T-cell (primary cell): ENCODE measurements around the gene PARD3B. TPM values are rescaled to one million over a fixed set of nuclear protein-coding genes. Genes with fewer than 3 reads are reported as not detected.
A peak's percentile ranks its signal among the peaks of the same experiment; 100 is the strongest.

ENCODE experiments used
- ATAC-seq, 4 experiments: fragments of 200-7000 bp in 3 of 4; fragments of 150-1000 bp in 1 of 4; cut with Tn5 transposase; replicated peaks in 1 of 4; 1 replicate in 3 of 4; 2 replicates in 1 of 4; pipeline ENCODE4 v1.10.0; 2021; ENCODE audit warnings: moderate library complexity in 3 of 4, mild to moderate bottlenecking in 2 of 4, moderate number of reproducible peaks in 1 of 4
- CTCF ChIA-PET, 2 donors: fragments of 300-600 bp; sonication (Branson Sonifier 250); formaldehyde crosslinking; loops; one replicate each; lab custom pipeline; 2022; ENCODE audit warnings: antibody characterized with exemption in 2 of 2; lab: Charles Lee
- POLR2A ChIA-PET, 2 donors: fragments of 300-600 bp; sonication (Branson Sonifier 250); formaldehyde crosslinking; loops; one replicate each; lab custom pipeline; 2022; ENCODE audit warnings: antibody characterized with exemption in 2 of 2; lab: Charles Lee
- DNase-seq, 35 experiments: peaks; one replicate each; pipeline versions ENCODE4 v3.0.0 to v3.0.0-alpha.2; 2013 to 2023
- H3K27ac ChIP-seq: one replicate; pipeline ENCODE4 v1.5.1; 2013; ENCODE audit warnings: low read length
- H3K27me3 ChIP-seq, 2 experiments: replicated peaks in 1 of 2; 1 replicate in 1 of 2; 2 replicates in 1 of 2; pipeline versions ENCODE4 v1.6.1 to v1.7.0; 2013; ENCODE audit warnings: low read length in 1 of 2, mixed read lengths in 1 of 2; ENCODE audit not compliant: control insufficient read depth in 2 of 2, insufficient read depth in 2 of 2; ENCODE audit errors: extremely low read depth in 1 of 2
- H3K36me3 ChIP-seq, 2 donors: 1 replicate in 1 of 2; 2 replicates in 1 of 2; pipeline versions ENCODE4 v1.6.1 to v1.7.0; 2013; ENCODE audit warnings: low read length in 1 of 2; ENCODE audit not compliant: control insufficient read depth in 2 of 2, insufficient read depth in 1 of 2; ENCODE audit errors: extremely low read depth in 1 of 2
- H3K4me1 ChIP-seq, 2 experiments: 1 replicate in 1 of 2; 2 replicates in 1 of 2; pipeline versions ENCODE4 v1.6.1 to v1.7.0; 2013; ENCODE audit warnings: low read length in 2 of 2, mixed read lengths in 1 of 2; ENCODE audit not compliant: insufficient read depth in 2 of 2, control insufficient read depth in 1 of 2; ENCODE audit errors: extremely low read depth in 1 of 2
- H3K4me3 ChIP-seq, 2 donors: 1 replicate in 1 of 2; 2 replicates in 1 of 2; pipeline versions ENCODE4 v1.5.1 to v1.7.0; 2013; ENCODE audit warnings: mild to moderate bottlenecking in 2 of 2, low read length in 1 of 2, moderate library complexity in 1 of 2; ENCODE audit not compliant: control insufficient read depth in 1 of 2; ENCODE audit errors: extremely low read depth in 1 of 2
- H3K9me3 ChIP-seq: 2 replicates; pipeline ENCODE4 v1.7.0; 2013
- H3K27ac Mint-ChIP-seq, 2 donors: one replicate each; pipeline ENCODE4 v1.8.0; 2020 to 2021; ENCODE audit warnings: mild to moderate bottlenecking in 2 of 2, mixed read lengths in 2 of 2
- H3K27me3 Mint-ChIP-seq, 2 donors: one replicate each; pipeline ENCODE4 v1.8.0; 2021 to 2022; ENCODE audit warnings: mixed read lengths in 2 of 2
- H3K36me3 Mint-ChIP-seq: one replicate; pipeline ENCODE4 v1.8.0; 2021; ENCODE audit warnings: mixed read lengths
- H3K4me1 Mint-ChIP-seq, 3 donors: one replicate each; pipeline ENCODE4 v1.8.0; 2020 to 2022; ENCODE audit warnings: mixed read lengths in 3 of 3, mild to moderate bottlenecking in 1 of 3
- H3K4me3 Mint-ChIP-seq, 3 donors: one replicate each; pipeline ENCODE4 v1.8.0; 2020 to 2022; ENCODE audit warnings: mild to moderate bottlenecking in 3 of 3, mixed read lengths in 3 of 3, moderate library complexity in 3 of 3
- H3K9me3 Mint-ChIP-seq, 3 donors: one replicate each; pipeline ENCODE4 v1.8.0; 2020 to 2022; ENCODE audit warnings: mixed read lengths in 3 of 3
- WGBS: methylation state at CpG from one replicate; pipeline ENCODE4 v1.1.5; 2013; ENCODE audit warnings: missing lambda C conversion rate; ENCODE audit not compliant: insufficient coverage; 5-methylcytosine and 5-hydroxymethylcytosine counted together
- total RNA-seq, 35 experiments: library from RNA in 6 of 35; stranded (reverse) in 6 of 35; fragments of 120-200 nt in 1 of 35; gene quantifications; one replicate each; pipeline versions ENCODE4 v1.2.1 to v1.2.4 and lab custom pipeline; 2013 to 2026

Gene PARD3B
- total RNA-seq, 5 donors from 2014 or later (not counting 1 experiment from before 2014, with no cell fraction given): 0.75 to 2.0 (median 1.6) TPM

GRCh38 chr2:204900487-204900886 is 355.2 kb downstream of the PARD3B start:
- CTCF ChIA-PET: no interaction called here
- H3K4me1 ChIP-seq: no peaks in the 10 kb centered on the region
- Mint-ChIP-seq H3K27me3 (no peaks in the 10 kb centered on the region), H3K9me3 (peaks cover 12 to 17% (median 13%) of the 10 kb centered on the region in 3 donors), H3K4me1 (peaks cover 6 to 28% (median 14%) of the 10 kb centered on the region in 3 donors), H3K27ac (peak overlapping the region in 1 of 2 donors; percentile 2), H3K4me3 (peak overlapping the region in 2 of 3 donors; percentile 44 to 51), H3K36me3 (peaks cover 9% of the 10 kb centered on the region)
- 67% methylated on average over 1 of the region's 2 CpGs for WGBS
- H3K9me3 ChIP-seq: no peaks in the 10 kb centered on the region
- H3K27ac ChIP-seq: no peak overlapping the region
- no peaks in the 10 kb centered on the region for H3K27me3 ChIP-seq
- no peak for DNase-seq
- no peaks in the 10 kb centered on the region for H3K36me3 ChIP-seq
- POLR2A ChIA-PET: no interaction called here
- ATAC-seq: no peak
- H3K4me3 ChIP-seq: no peak overlapping the region

GRCh38 chr2:204900910-204901309 is 355.6 kb downstream of the PARD3B start:
- H3K4me1 ChIP-seq: no peaks in the 10 kb centered on the region
- DNase-seq (no peak), ATAC-seq (no peak)
- no peaks in the 10 kb centered on the region for H3K27me3 Mint-ChIP-seq
- no peak overlapping the region for H3K4me3 Mint-ChIP-seq
- H3K36me3 ChIP-seq: no peaks in the 10 kb centered on the region
- no peaks in the 10 kb centered on the region for H3K9me3 ChIP-seq
- H3K4me1 Mint-ChIP-seq: peaks cover 6 to 30% (median 17%) of the 10 kb centered on the region in 3 donors
- ChIA-PET POLR2A (no interaction called here), CTCF (no interaction called here)
- no peak overlapping the region for H3K4me3 ChIP-seq
- H3K9me3 Mint-ChIP-seq: peaks cover 12 to 17% (median 13%) of the 10 kb centered on the region in 3 donors
- no peak overlapping the region for H3K27ac ChIP-seq
- no peaks in the 10 kb centered on the region for H3K27me3 ChIP-seq
- H3K36me3 Mint-ChIP-seq: peaks cover 9% of the 10 kb centered on the region
- no peak overlapping the region for H3K27ac Mint-ChIP-seq
- 89% methylated on average over 1 of the region's 1 CpG for WGBS

- 50% methylated on average over 1 of the region's 1 CpG for WGBS
- no peaks in the 10 kb centered on the region for H3K27me3 Mint-ChIP-seq
Observed at GRCh38 chr2:204901591-204901990, 356.3 kb downstream of the PARD3B start.

GRCh38 chr2:204909791-204910190 is 364.5 kb downstream of the PARD3B start:
- Histone ChIP-seq H3K27ac (no peak overlapping the region), H3K4me1 (no peaks in the 10 kb centered on the region), H3K9me3 (no peaks in the 10 kb centered on the region), H3K27me3 (no peaks in the 10 kb centered on the region), H3K36me3 (no peaks in the 10 kb centered on the region), H3K4me3 (no peak overlapping the region)
- no peaks in the 10 kb centered on the region for H3K36me3 Mint-ChIP-seq
- H3K27me3 Mint-ChIP-seq: no peaks in the 10 kb centered on the region
- ATAC-seq: no peak
- no peak for DNase-seq
- WGBS: 73% methylated on average over 1 of the region's 2 CpGs
- H3K4me3 Mint-ChIP-seq: no peak overlapping the region
- peaks cover 0 to 7% (median 0%) of the 10 kb centered on the region in 3 donors for H3K9me3 Mint-ChIP-seq
- H3K4me1 Mint-ChIP-seq: peaks cover 0 to 13% (median 7%) of the 10 kb centered on the region in 3 donors
- ChIA-PET POLR2A (interaction anchor here (0.5 to 0.6 kb wide), 2 partner anchors 16 to 882 kb away, joined by 3 to 8 read pairs; no protein-coding TSS in a partner anchor), CTCF (no interaction called here)
- no peak overlapping the region for H3K27ac Mint-ChIP-seq

More at GRCh38 chr2:204901591-204901990, 356.3 kb downstream of the PARD3B start:
- DNase-seq: no peak
- no peak overlapping the region for H3K4me3 Mint-ChIP-seq
- ChIA-PET CTCF (no interaction called here), POLR2A (interaction anchor here in 1 of 2 donors (0.7 kb wide), 1 partner anchor 65 kb away, joined by 5 read pairs; no protein-coding TSS in a partner anchor)
- peaks cover 4 to 26% (median 17%) of the 10 kb centered on the region in 3 donors for H3K4me1 Mint-ChIP-seq
- no peaks in the 10 kb centered on the region for H3K9me3 ChIP-seq
- H3K4me3 ChIP-seq: no peak overlapping the region
- H3K27ac ChIP-seq: no peak overlapping the region
- peaks cover 9% of the 10 kb centered on the region for H3K36me3 Mint-ChIP-seq
- H3K9me3 Mint-ChIP-seq: peaks cover 12 to 17% (median 13%) of the 10 kb centered on the region in 3 donors
- no peaks in the 10 kb centered on the region for H3K36me3 ChIP-seq
- H3K27me3 ChIP-seq: no peaks in the 10 kb centered on the region
- no peaks in the 10 kb centered on the region for H3K4me1 ChIP-seq
- H3K27ac Mint-ChIP-seq: no peak overlapping the region
- no peak for ATAC-seq

- no peaks in the 10 kb centered on the region for H3K36me3 ChIP-seq
- CTCF ChIA-PET: no interaction called here
- H3K27ac ChIP-seq: no peak overlapping the region
- H3K27me3 Mint-ChIP-seq: no peaks in the 10 kb centered on the region
- H3K9me3 Mint-ChIP-seq: peaks cover 0 to 7% (median 0%) of the 10 kb centered on the region in 3 donors
- H3K27ac Mint-ChIP-seq: no peak overlapping the region
- no peaks in the 10 kb centered on the region for H3K9me3 ChIP-seq
- WGBS: 85% methylated on average over 2 of the region's 3 CpGs
- DNase-seq: no peak
- POLR2A ChIA-PET: no interaction called here
- no peak overlapping the region for H3K4me3 Mint-ChIP-seq
- no peaks in the 10 kb centered on the region for H3K4me1 ChIP-seq
- H3K4me1 Mint-ChIP-seq: peaks cover 0 to 6% (median 0%) of the 10 kb centered on the region in 3 donors
- H3K27me3 ChIP-seq: no peaks in the 10 kb centered on the region
- ATAC-seq: no peak
- H3K36me3 Mint-ChIP-seq: no peaks in the 10 kb centered on the region
- H3K4me3 ChIP-seq: no peak overlapping the region
Observed at GRCh38 chr2:204913312-204913711, 368.0 kb downstream of the PARD3B start.

- Histone ChIP-seq H3K4me1 (no peaks in the 10 kb centered on the region), H3K9me3 (no peaks in the 10 kb centered on the region), H3K27ac (no peak overlapping the region), H3K36me3 (no peaks in the 10 kb centered on the region), H3K4me3 (no peak overlapping the region), H3K27me3 (no peaks in the 10 kb centered on the region)
- no peak for DNase-seq
- H3K27me3 Mint-ChIP-seq: no peaks in the 10 kb centered on the region
- WGBS: 92% methylated on average over 2 of the region's 8 CpGs
- H3K36me3 Mint-ChIP-seq: no peaks in the 10 kb centered on the region
- CTCF ChIA-PET: no interaction called here
- POLR2A ChIA-PET: no interaction called here
- no peak for ATAC-seq
- no peak overlapping the region for H3K27ac Mint-ChIP-seq
- H3K4me1 Mint-ChIP-seq: peaks cover 0 to 6% (median 0%) of the 10 kb centered on the region in 3 donors
- peaks cover 0 to 7% (median 0%) of the 10 kb centered on the region in 3 donors for H3K9me3 Mint-ChIP-seq
- no peak overlapping the region for H3K4me3 Mint-ChIP-seq
Observed at GRCh38 chr2:204913854-204914464, 368.7 kb downstream of the PARD3B start.
